ENCODE measurements around the gene GPR152. TPM values are rescaled to one million over a fixed set of nuclear protein-coding genes. Genes with fewer than 3 reads are reported as not detected.
A peak's percentile ranks its signal among the peaks of the same experiment; 100 is the strongest.

Gene GPR152
- total and polyA plus RNA-seq, 2 of the 8 experiments (the other 6 are each of a cell fraction or from before 2014, with no cell fraction given) = not detected

GRCh38 chr11:67406969-67407687 lies 45.4 kb downstream of the GPR152 start:
- POLR2A ChIA-PET (ENCODE audit: partially characterized antibody) = interaction anchor here (0.8 to 1.9 kb wide), 11 partner anchors 9 to 118 kb away, joined by 3 to 8 read pairs (median 3); partner anchors contain the start of genes ANKRD13D, POLD4, PTPRCAP and RAD9A
- Histone ChIP-seq H3K4me2 (ENCODE audit: insufficient read depth in 1 of 2, low read depth in 2 of 2, low read length in 2 of 2) (no peak overlapping the region), H4K5ac (ENCODE audit: insufficient read length, low read depth, low read length) (no peak overlapping the region), H3K9ac (replicated peaks in 1 of 4; ENCODE audit: extremely low read depth in 1 of 4, low read depth in 3 of 4, low read length in 3 of 4) (no peak overlapping the region; a peak in 1 of 7 replicates), H3K27ac (ENCODE audit: low read depth, low read length) (no peak overlapping the region), H2BK120ac (replicated peaks; ENCODE audit: low read depth, low read length) (no peak overlapping the region), H2AK5ac (ENCODE audit: low read depth, low read length) (no peak overlapping the region), H4K20me1 (replicated peaks in 1 of 2; ENCODE audit: control insufficient read depth in 1 of 2, insufficient read depth in 2 of 2, low read length in 2 of 2) (no peaks in the 10 kb centered on the region), H4K8ac (ENCODE audit: extremely low read depth, insufficient read depth, low read length) (peak overlapping the region; percentile 57; the same call in 1 of the 2 replicates), H3K9me3 (ENCODE audit: insufficient read depth in 2 of 2, low read depth in 1 of 2, low read length in 1 of 2) (no peaks in the 10 kb centered on the region), H3K4ac (replicated peaks; ENCODE audit: insufficient read length, low read depth, low read length) (no peak overlapping the region), H2BK5ac (ENCODE audit: low read depth, low read length) (no peak overlapping the region), H3K36me3 (ENCODE audit: control insufficient read depth in 2 of 4, insufficient read depth in 4 of 4, low read length in 3 of 4) (no peaks in the 10 kb centered on the region), H3K4me1 (replicated peaks in 1 of 4; ENCODE audit: control insufficient read depth in 3 of 4, insufficient read depth in 4 of 4, low read length in 3 of 4) (peaks cover 0 to 11% (median 7%) of the 10 kb centered on the region in 4 experiments; a peak in 5 of 7 replicates), H3K23me2 (ENCODE audit: low read depth, low read length) (no peaks in the 10 kb centered on the region), H3K79me1 (ENCODE audit: low read depth, low read length) (no peaks in the 10 kb centered on the region), H2AFZ (ENCODE audit: low read length) (no peak overlapping the region), H3K18ac (ENCODE audit: extremely low read depth, low read length) (no peak overlapping the region), H2BK12ac (ENCODE audit: low read depth, low read length) (no peak overlapping the region), H3K23ac (ENCODE audit: insufficient read length) (no peak overlapping the region), H3K27me3 (replicated peaks in 1 of 4; ENCODE audit: control insufficient read depth in 3 of 4, extremely low read depth in 1 of 4, insufficient read depth in 3 of 4, low read length in 3 of 4) (peaks cover 0 to 10% (median 3%) of the 10 kb centered on the region in 4 experiments; a peak in 3 of 7 replicates), H4K91ac (replicated peaks; ENCODE audit: insufficient read length, low read length) (no peak overlapping the region), H3K14ac (ENCODE audit: insufficient read length) (no peak overlapping the region), H2BK15ac (ENCODE audit: low read length) (no peak overlapping the region), H3K56ac (replicated peaks; ENCODE audit: insufficient read length, low read depth, low read length) (no peak overlapping the region), H2BK20ac (ENCODE audit: low read length) (no peak overlapping the region), H3K79me2 (ENCODE audit: control insufficient read depth in 1 of 2, insufficient read depth in 2 of 2, low read length in 2 of 2) (no peaks in the 10 kb centered on the region), H3K4me3 (ENCODE audit: extremely low read depth in 1 of 4, insufficient read depth in 2 of 4, low read depth in 3 of 4, low read length in 4 of 4) (no peak overlapping the region)
- 78% methylated on average over 12 of the region's 12 CpGs; no CpG with 5 or more reads in 1 of the 2 experiments for WGBS, 2 experiments (ENCODE audit: extremely low coverage in 1 of 2, insufficient coverage in 1 of 2, insufficient read length in 1 of 2, insufficient replicate concordance in 2 of 2, low coverage in 1 of 2, low lambda C conversion rate in 2 of 2, missing lambda C conversion rate in 1 of 2)
- DNase-seq (ENCODE audit: low read depth in 1 of 2, low spot score in 2 of 2) (no peak), FAIRE-seq (no peak)
- CTCF ChIA-PET (ENCODE audit: partially characterized antibody) = interaction anchor here (0.5 to 1.2 kb wide), 6 partner anchors 9 to 147 kb away, joined by 3 to 6 read pairs (median 4); no protein-coding TSS in a partner anchor
- TF ChIP-seq ZNF274 (IDR thresholded peaks at IDR 0.05; ENCODE audit: borderline replicate concordance, extremely low read depth, low read length) (no peak), CTBP2 (IDR thresholded peaks at IDR 0.05; ENCODE audit: borderline replicate concordance, insufficient read depth, insufficient read length, low read length) (no peak), SRF (IDR thresholded peaks at IDR 0.05; ENCODE audit: low read depth, low read length) (no peak), ASH2L (IDR thresholded peaks at IDR 0.05; ENCODE audit: low read length) (no peak), POLR2AphosphoS5 (IDR thresholded peaks at IDR 0.05; ENCODE audit: low read depth, low read length) (no peak), SIX5 (IDR thresholded peaks at IDR 0.05; ENCODE audit: low read depth, low read length) (no peak), KDM1A (IDR thresholded peaks at IDR 0.05; ENCODE audit: borderline replicate concordance, low read length) (no peak), NANOG (IDR thresholded peaks at IDR 0.05; ENCODE audit: insufficient read depth, low read depth, low read length, poor library complexity, severe bottlenecking) (no peak)
- TF ChIP-seq, protein P1, sequence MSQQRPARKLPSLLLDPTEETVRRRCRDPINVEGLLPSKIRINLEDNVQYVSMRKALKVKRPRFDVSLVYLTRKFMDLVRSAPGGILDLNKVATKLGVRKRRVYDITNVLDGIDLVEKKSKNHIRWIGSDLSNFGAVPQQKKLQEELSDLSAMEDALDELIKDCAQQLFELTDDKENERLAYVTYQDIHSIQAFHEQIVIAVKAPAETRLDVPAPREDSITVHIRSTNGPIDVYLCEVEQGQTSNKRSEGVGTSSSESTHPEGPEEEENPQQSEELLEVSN (IDR thresholded peaks at IDR 0.05) = no peak
- TF ChIP-seq, protein P2, sequence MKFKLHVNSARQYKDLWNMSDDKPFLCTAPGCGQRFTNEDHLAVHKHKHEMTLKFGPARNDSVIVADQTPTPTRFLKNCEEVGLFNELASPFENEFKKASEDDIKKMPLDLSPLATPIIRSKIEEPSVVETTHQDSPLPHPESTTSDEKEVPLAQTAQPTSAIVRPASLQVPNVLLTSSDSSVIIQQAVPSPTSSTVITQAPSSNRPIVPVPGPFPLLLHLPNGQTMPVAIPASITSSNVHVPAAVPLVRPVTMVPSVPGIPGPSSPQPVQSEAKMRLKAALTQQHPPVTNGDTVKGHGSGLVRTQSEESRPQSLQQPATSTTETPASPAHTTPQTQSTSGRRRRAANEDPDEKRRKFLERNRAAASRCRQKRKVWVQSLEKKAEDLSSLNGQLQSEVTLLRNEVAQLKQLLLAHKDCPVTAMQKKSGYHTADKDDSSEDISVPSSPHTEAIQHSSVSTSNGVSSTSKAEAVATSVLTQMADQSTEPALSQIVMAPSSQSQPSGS (IDR thresholded peaks at IDR 0.05; ENCODE audit: low read length) = no peak

Data from H1 (cell line).